WTC11 (cell line): ENCODE measurements around the gene GNAS. TPM values are rescaled to one million over a fixed set of nuclear protein-coding genes. Genes with fewer than 3 reads are reported as not detected.

Experiments
- ARID4B ChIP-seq: sonication (generic); formaldehyde crosslinking; IDR thresholded peaks from 2 replicates; pipeline ENCODE4 v1.8.0; 2023; ENCODE audit warnings: missing genetic modification reagents, mild to moderate bottlenecking, borderline replicate concordance
- CDX4 ChIP-seq: fragments of 250-450 bp; sonication (Bioruptor Pico); IDR thresholded peaks from 2 replicates; pipeline ENCODE4 v1.9.0; 2021; ENCODE audit warnings: moderate library complexity, mild to moderate bottlenecking, inconsistent platforms, borderline replicate concordance
- CREM ChIP-seq: sonication (generic); formaldehyde crosslinking; IDR thresholded peaks from 2 replicates; pipeline ENCODE4 v1.8.1; 2022; ENCODE audit warnings: mild to moderate bottlenecking, missing genetic modification reagents, moderate library complexity
- E2F5 ChIP-seq: sonication (generic); formaldehyde crosslinking; IDR thresholded peaks from 2 replicates; pipeline ENCODE4 v1.8.1; 2022; ENCODE audit warnings: mild to moderate bottlenecking, moderate library complexity, missing genetic modification reagents
- ETV6 ChIP-seq: sonication (generic); formaldehyde crosslinking; IDR thresholded peaks from 2 replicates; pipeline ENCODE4 v1.8.1; 2022; ENCODE audit warnings: mild to moderate bottlenecking, missing genetic modification reagents
- FOXP4 ChIP-seq: sonication (generic); formaldehyde crosslinking; IDR thresholded peaks from 2 replicates; pipeline ENCODE4 v1.8.0; 2022; ENCODE audit warnings: mild to moderate bottlenecking, missing genetic modification reagents
- GABPB1 ChIP-seq: sonication (generic); formaldehyde crosslinking; IDR thresholded peaks from 2 replicates; pipeline ENCODE4 v1.8.1; 2023; ENCODE audit warnings: mild to moderate bottlenecking, missing genetic modification reagents
- HMGXB4 ChIP-seq: sonication (generic); formaldehyde crosslinking; IDR thresholded peaks from 2 replicates; pipeline ENCODE4 v1.8.1; 2023; ENCODE audit warnings: mild to moderate bottlenecking, moderate library complexity, missing genetic modification reagents
- MYBL2 ChIP-seq: sonication (generic); formaldehyde crosslinking; IDR thresholded peaks from 2 replicates; pipeline ENCODE4 v1.8.1; 2023; ENCODE audit warnings: mild to moderate bottlenecking, moderate library complexity, missing genetic modification reagents
- NFE2L1 ChIP-seq: sonication (generic); formaldehyde crosslinking; IDR thresholded peaks from 2 replicates; pipeline ENCODE4 v1.8.1; 2023; ENCODE audit warnings: missing genetic modification reagents
- NR1H2 ChIP-seq: sonication (generic); formaldehyde crosslinking; IDR thresholded peaks from 2 replicates; pipeline ENCODE4 v1.9.0; 2021; ENCODE audit warnings: mild to moderate bottlenecking, moderate library complexity, missing genetic modification reagents
- NR3C1 ChIP-seq: sonication (generic); formaldehyde crosslinking; conservative IDR thresholded peaks from 2 replicates; pipeline ENCODE4 v1.8.1; 2023; ENCODE audit warnings: low read depth, mild to moderate bottlenecking, missing genetic modification reagents
- PRDM15 ChIP-seq: sonication (generic); formaldehyde crosslinking; IDR thresholded peaks from 2 replicates; pipeline ENCODE4 v1.8.0; 2022; ENCODE audit warnings: missing genetic modification reagents
- PRRX2 ChIP-seq: fragments of 250-450 bp; sonication (Bioruptor Pico); IDR thresholded peaks from 2 replicates; pipeline ENCODE4 v1.8.0; 2021; ENCODE audit warnings: mild to moderate bottlenecking
- RELA ChIP-seq: sonication (generic); formaldehyde crosslinking; IDR thresholded peaks from 2 replicates; pipeline ENCODE4 v1.8.1; 2022; ENCODE audit warnings: missing genetic modification reagents, mild to moderate bottlenecking, borderline replicate concordance
- RORB ChIP-seq: fragments of 250-450 bp; sonication (Bioruptor Pico); IDR thresholded peaks from 2 replicates; pipeline ENCODE4 v1.9.0; 2021; ENCODE audit warnings: mild to moderate bottlenecking
- SP1 ChIP-seq: sonication (generic); formaldehyde crosslinking; conservative IDR thresholded peaks from 2 replicates; pipeline ENCODE4 v1.8.1; 2022; ENCODE audit warnings: missing genetic modification reagents
- STAT6 ChIP-seq: sonication (generic); formaldehyde crosslinking; conservative IDR thresholded peaks from 2 replicates; pipeline ENCODE4 v1.8.1; 2023; ENCODE audit warnings: mild to moderate bottlenecking, low read depth, missing genetic modification reagents, moderate library complexity
- ZBTB43 ChIP-seq: sonication (generic); formaldehyde crosslinking; IDR thresholded peaks from 2 replicates; pipeline ENCODE4 v1.8.1; 2023; ENCODE audit warnings: mild to moderate bottlenecking, missing genetic modification reagents
- ZNF219 ChIP-seq: sonication (generic); formaldehyde crosslinking; IDR thresholded peaks from 2 replicates; pipeline ENCODE4 v1.8.0; 2023; ENCODE audit warnings: missing genetic modification reagents, mild to moderate bottlenecking, borderline replicate concordance
- ZNF423 ChIP-seq: fragments of 250-450 bp; sonication (Bioruptor Pico); IDR thresholded peaks from 2 replicates; pipeline ENCODE4 v2.1.2; 2022; ENCODE audit warnings: mild to moderate bottlenecking, moderate library complexity
- total RNA-seq: library from RNA; stranded (reverse); gene quantifications from 3 replicates; pipeline ENCODE4 v1.2.3, GENCODE V29; 2021

Gene GNAS
- total RNA-seq, 1 experiment from 2014 or later: 868 TPM

- TF ChIP-seq NR3C1: no peak
- no peak for TF ChIP-seq PRRX2
- TF ChIP-seq ETV6 (CRISPR knock-in tag): no peak
- TF ChIP-seq ZNF219 (CRISPR knock-in tag): 0 out of 2 replicates have a peak, but pooled peaks have one; percentile 45
- no peak for TF ChIP-seq PRDM15
- no peak for TF ChIP-seq STAT6 (CRISPR knock-in tag)
- peak; percentile 93 for TF ChIP-seq ZNF423 (CRISPR knock-in tag)
- no peak for TF ChIP-seq RELA
- TF ChIP-seq GABPB1 (CRISPR knock-in tag): 0 out of 2 replicates have a peak, but pooled peaks have one; percentile 61
- no peak for TF ChIP-seq HMGXB4 (CRISPR knock-in tag)
- no peak for TF ChIP-seq RORB (CRISPR knock-in tag)
- TF ChIP-seq CREM (CRISPR knock-in tag): no peak
- TF ChIP-seq CDX4 (CRISPR knock-in tag): no peak
- no peak for TF ChIP-seq NFE2L1 (CRISPR knock-in tag)
- peak; percentile 16; the same call in 1 of the 2 replicates for TF ChIP-seq E2F5 (CRISPR knock-in tag)
- no peak for TF ChIP-seq NR1H2 (CRISPR knock-in tag)
- TF ChIP-seq FOXP4: no peak
- no peak for TF ChIP-seq MYBL2
- no peak; the same call in none of the 2 replicates for TF ChIP-seq SP1
- TF ChIP-seq ZBTB43 (CRISPR knock-in tag): no peak; the same call in 1 of the 2 replicates
- no peak for TF ChIP-seq ARID4B (CRISPR knock-in tag)
These were observed 38.1 kb downstream of the GNAS start (continued) for GRCh38 chr20:58890518-58891085.
